NCI-H2029 treated with DMSO at 0.1 percent for 48 hours (cell line): Measurements from ENCODE around the gene C4orf36.

Experiments
- DNase-seq: peaks from one replicate; lab custom pipeline; 2025; lab: John Stamatoyannopoulos, UW

Gene C4orf36

GRCh38 chr4:86891762-86892635 is at the start of gene C4orf36:
Gene C4orf36, minus strand, starts transcription at chr4:86892422. Its CDS starts 902 bp downstream, at chr4:86891520.
- DNase-seq = peak; percentile 34

GRCh38 chr4:86940920-86941460 is 48.8 kb upstream of the C4orf36 start:
- DNase-seq = no peak

- no peak for DNase-seq
Observed at GRCh38 chr4:86939729-86940575, 47.7 kb upstream of the C4orf36 start.

- no peak for DNase-seq
Observed at GRCh38 chr4:86938771-86939520, 46.7 kb upstream of the C4orf36 start.

GRCh38 chr4:86935853-86936733 is 43.9 kb upstream of the C4orf36 start:
- DNase-seq = peak; percentile 21

GRCh38 chr4:86935566-86935852 is 43.3 kb upstream of the C4orf36 start:
- no peak for DNase-seq

GRCh38 chr4:86934771-86935565 is 42.7 kb upstream of the C4orf36 start, which contains the start of gene AFF1:
Gene AFF1, plus strand, starts transcription at chr4:86935011. Its CDS starts 13,523 bp downstream, at chr4:86948534.
- peak; percentile 75 for DNase-seq

- no peak for DNase-seq
Observed at GRCh38 chr4:86934147-86934770, 42.0 kb upstream of the C4orf36 start.

- no peak for DNase-seq
Observed at GRCh38 chr4:86928400-86929255, 36.4 kb upstream of the C4orf36 start.

- no peak for DNase-seq
Observed at GRCh38 chr4:86927843-86928395, 35.7 kb upstream of the C4orf36 start.

GRCh38 chr4:86926435-86927086 is 34.3 kb upstream of the C4orf36 start:
- no peak for DNase-seq

GRCh38 chr4:86924811-86925210 is 32.6 kb upstream of the C4orf36 start:
- DNase-seq = no peak

- DNase-seq = no peak
Observed at GRCh38 chr4:86921608-86922252, 29.5 kb upstream of the C4orf36 start.

GRCh38 chr4:86919561-86920223 is 27.5 kb upstream of the C4orf36 start:
- no peak for DNase-seq

GRCh38 chr4:86918539-86919072 is 26.4 kb upstream of the C4orf36 start:
- no peak for DNase-seq

- no peak for DNase-seq
Observed at GRCh38 chr4:86917212-86918039, 25.2 kb upstream of the C4orf36 start.
